HG02943 (cell line): ENCODE measurements around the gene KRTAP10-4.
"Not testable (repeated sequence)": the region's sequence is repeated elsewhere in the genome, so short reads cannot be mapped to it uniquely, and the experiment has no call there.

Experiments used
- ATAC-seq: cut with Tn5 transposase; IDR thresholded peaks from one replicate; pipeline ENCODE4 v1.9.1; 2021; ENCODE audit warnings: mild to moderate bottlenecking, low read depth, moderate library complexity; ENCODE audit not compliant: unreplicated experiment

The KRTAP10-4 gene

GRCh38 chr21:44533891-44534627 is 39.5 kb upstream of the KRTAP10-4 start:
- no peak for ATAC-seq

- ATAC-seq, result no peak
Measured at GRCh38 chr21:44534688-44535087, 38.8 kb upstream of the KRTAP10-4 start.

- ATAC-seq, result no peak
Measured at GRCh38 chr21:44535963-44536362, 37.6 kb upstream of the KRTAP10-4 start.

- no peak for ATAC-seq
Measured at GRCh38 chr21:44537930-44538911, 35.3 kb upstream of the KRTAP10-4 start.

GRCh38 chr21:44539046-44539445 is 34.5 kb upstream of the KRTAP10-4 start:
- no peak for ATAC-seq

GRCh38 chr21:44539991-44540666 is 33.4 kb upstream of the KRTAP10-4 start, which contains the start of gene KRTAP10-1:
Gene KRTAP10-1, minus strand, starts transcription at chr21:44540195. Its CDS starts 45 bp downstream, at chr21:44540150.
- ATAC-seq, result no peak

- ATAC-seq, result no peak
Measured at GRCh38 chr21:44540741-44541288, 32.7 kb upstream of the KRTAP10-4 start.

- no peak for ATAC-seq
Measured at GRCh38 chr21:44542716-44543115, 30.8 kb upstream of the KRTAP10-4 start.

- no peak for ATAC-seq
Measured at GRCh38 chr21:44544566-44544965, 29.0 kb upstream of the KRTAP10-4 start.

- ATAC-seq, result no peak
Measured at GRCh38 chr21:44547656-44548331, 25.7 kb upstream of the KRTAP10-4 start.

GRCh38 chr21:44548381-44548780 is 25.1 kb upstream of the KRTAP10-4 start:
- ATAC-seq, result no peak

- ATAC-seq, result no peak
Measured at GRCh38 chr21:44548922-44549321, 24.6 kb upstream of the KRTAP10-4 start.

GRCh38 chr21:44549525-44550211 is 23.9 kb upstream of the KRTAP10-4 start:
- ATAC-seq, result no peak

GRCh38 chr21:44550285-44550684 is 23.2 kb upstream of the KRTAP10-4 start:
- not testable (repeated sequence) for ATAC-seq

- ATAC-seq, result no peak
Measured at GRCh38 chr21:44550807-44551206, 22.7 kb upstream of the KRTAP10-4 start.

GRCh38 chr21:44551340-44551961 is 22.1 kb upstream of the KRTAP10-4 start, which contains the start of gene KRTAP10-2:
Gene KRTAP10-2, minus strand, starts transcription at chr21:44551505. Its CDS starts 47 bp downstream, at chr21:44551458.
- ATAC-seq, result no peak

- no peak for ATAC-seq
Measured at GRCh38 chr21:44552136-44552535, 21.4 kb upstream of the KRTAP10-4 start.

- ATAC-seq, result no peak
Measured at GRCh38 chr21:44552681-44553080, 20.8 kb upstream of the KRTAP10-4 start.
